ENCODE results near the gene COG5. TPM values are rescaled to one million over a fixed set of nuclear protein-coding genes. Genes with fewer than 3 reads are reported as not detected.

Gene COG5
- total and polyA plus RNA-seq, 2 of the 8 experiments (the other 6 are each of a cell fraction or from before 2014, with no cell fraction given): 10.5 to 28.1 TPM

DNA sequence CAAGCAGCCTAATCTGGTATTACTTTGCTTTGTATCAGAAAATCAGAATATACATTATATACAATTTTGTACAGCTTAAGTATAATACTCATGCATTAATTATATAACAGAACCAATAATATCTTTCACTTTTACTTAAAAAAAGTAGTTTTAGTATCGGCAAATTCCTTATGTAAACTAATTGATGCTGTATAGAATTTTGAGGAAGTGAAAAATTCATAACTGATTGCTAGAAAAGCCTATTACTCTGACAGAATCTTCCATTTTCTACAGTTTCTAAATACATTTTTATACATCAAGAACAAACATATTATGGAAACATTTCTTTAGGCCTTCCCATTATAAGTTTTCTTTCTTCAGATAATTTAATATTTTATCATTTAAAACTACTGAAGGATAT is 217.8 kb downstream of the COG5 start:
- Histone ChIP-seq H2BK20ac (ENCODE audit: low read length) (no peak overlapping the region), H3K9ac (replicated peaks in 1 of 4; ENCODE audit: extremely low read depth in 1 of 4, low read depth in 3 of 4, low read length in 3 of 4) (no peak overlapping the region), H4K20me1 (replicated peaks in 1 of 2; ENCODE audit: control insufficient read depth in 1 of 2, insufficient read depth in 2 of 2, low read length in 2 of 2) (no peaks in the 10 kb centered on the region), H2BK12ac (ENCODE audit: low read depth, low read length) (no peak overlapping the region), H4K91ac (replicated peaks; ENCODE audit: insufficient read length, low read length) (no peak overlapping the region), H3K56ac (replicated peaks; ENCODE audit: insufficient read length, low read depth, low read length) (no peak overlapping the region), H3K4me2 (ENCODE audit: insufficient read depth in 1 of 2, low read depth in 2 of 2, low read length in 2 of 2) (no peak overlapping the region), H3K23me2 (ENCODE audit: low read depth, low read length) (no peaks in the 10 kb centered on the region), H2BK15ac (ENCODE audit: low read length) (no peak overlapping the region), H2AFZ (ENCODE audit: low read length) (no peak overlapping the region), H3K27ac (ENCODE audit: low read depth, low read length) (no peak overlapping the region), H3K79me1 (ENCODE audit: low read depth, low read length) (no peaks in the 10 kb centered on the region), H3K27me3 (replicated peaks in 1 of 4; ENCODE audit: control insufficient read depth in 3 of 4, extremely low read depth in 1 of 4, insufficient read depth in 3 of 4, low read length in 3 of 4) (no peaks in the 10 kb centered on the region), H3K18ac (ENCODE audit: extremely low read depth, low read length) (no peak overlapping the region), H2AK5ac (ENCODE audit: low read depth, low read length) (no peak overlapping the region), H3K4ac (replicated peaks; ENCODE audit: insufficient read length, low read depth, low read length) (no peak overlapping the region), H4K5ac (ENCODE audit: insufficient read length, low read depth, low read length) (no peak overlapping the region), H3K14ac (ENCODE audit: insufficient read length) (no peak overlapping the region), H2BK120ac (replicated peaks; ENCODE audit: low read depth, low read length) (no peak overlapping the region), H3K79me2 (ENCODE audit: control insufficient read depth in 1 of 2, insufficient read depth in 2 of 2, low read length in 2 of 2) (no peaks in the 10 kb centered on the region), H2BK5ac (ENCODE audit: low read depth, low read length) (no peak overlapping the region), H3K4me1 (replicated peaks in 1 of 4; ENCODE audit: control insufficient read depth in 3 of 4, insufficient read depth in 4 of 4, low read length in 3 of 4) (no peaks in the 10 kb centered on the region), H3K36me3 (ENCODE audit: control insufficient read depth in 2 of 4, insufficient read depth in 4 of 4, low read length in 3 of 4) (no peaks in the 10 kb centered on the region; a peak in 1 of 8 replicates), H3K23ac (ENCODE audit: insufficient read length) (no peak overlapping the region), H3K9me3 (ENCODE audit: insufficient read depth in 2 of 2, low read depth in 1 of 2, low read length in 1 of 2) (no peaks in the 10 kb centered on the region; a peak in 2 of 4 replicates), H4K8ac (ENCODE audit: extremely low read depth, insufficient read depth, low read length) (no peak overlapping the region), H3K4me3 (ENCODE audit: extremely low read depth in 1 of 4, insufficient read depth in 2 of 4, low read depth in 3 of 4, low read length in 4 of 4) (no peak overlapping the region)
- WGBS, 2 experiments (ENCODE audit: extremely low coverage in 1 of 2, insufficient coverage in 1 of 2, insufficient read length in 1 of 2, insufficient replicate concordance in 2 of 2, low coverage in 1 of 2, low lambda C conversion rate in 2 of 2, missing lambda C conversion rate in 1 of 2): 100% methylated on average over 1 of the region's 1 CpG; no CpG with 5 or more reads in 1 of the 2 experiments
- ChIA-PET POLR2A (ENCODE audit: partially characterized antibody) (no interaction called here), CTCF (ENCODE audit: partially characterized antibody) (no interaction called here)
- no peak for DNase-seq (ENCODE audit: low read depth in 1 of 2, low spot score in 2 of 2)
- TF ChIP-seq POU5F1 (IDR thresholded peaks at IDR 0.05; ENCODE audit: low read depth, low read length): no peak
- FAIRE-seq: no peak
